HG02884 (cell line): ENCODE results near the gene NOTCH3.

Source experiments
- ATAC-seq: cut with Tn5 transposase; IDR thresholded peaks from one replicate; pipeline ENCODE4 v1.9.1; 2021; ENCODE audit warnings: mild to moderate bottlenecking, moderate library complexity; ENCODE audit not compliant: unreplicated experiment

Gene NOTCH3

GRCh38 chr19:15200553-15201364, at the start of gene NOTCH3:
NOTCH3 (minus strand) TSS chr19:15200995; CDS start chr19:15200905, 90 bp downstream.
- ATAC-seq, result no peak

GRCh38 chr19:15250640-15250993, 49.8 kb upstream of the NOTCH3 start:
- ATAC-seq, result no peak

- ATAC-seq, result no peak
Observed at GRCh38 chr19:15249972-15250639, 49.3 kb upstream of the NOTCH3 start.

- ATAC-seq, result no peak
Observed at GRCh38 chr19:15249528-15249874, 48.7 kb upstream of the NOTCH3 start.

GRCh38 chr19:15248648-15249527, 48.1 kb upstream of the NOTCH3 start:
- ATAC-seq, result no peak

GRCh38 chr19:15248106-15248505, 47.3 kb upstream of the NOTCH3 start:
- no peak for ATAC-seq

GRCh38 chr19:15247107-15248014, 46.6 kb upstream of the NOTCH3 start:
- ATAC-seq, result no peak

GRCh38 chr19:15246198-15246481, 45.3 kb upstream of the NOTCH3 start:
- no peak for ATAC-seq

GRCh38 chr19:15245370-15246197, 44.8 kb upstream of the NOTCH3 start:
- ATAC-seq, result no peak

- no peak for ATAC-seq
Observed at GRCh38 chr19:15244808-15245207, 44.0 kb upstream of the NOTCH3 start.

- ATAC-seq, result no peak
Observed at GRCh38 chr19:15244106-15244803, 43.5 kb upstream of the NOTCH3 start.

- no peak for ATAC-seq
Observed at GRCh38 chr19:15243236-15243957, 42.6 kb upstream of the NOTCH3 start.

- ATAC-seq, result no peak
Observed at GRCh38 chr19:15241259-15241910, 40.6 kb upstream of the NOTCH3 start.

- ATAC-seq, result no peak
Observed at GRCh38 chr19:15240515-15240914, 39.7 kb upstream of the NOTCH3 start.

GRCh38 chr19:15239337-15239949, 38.6 kb upstream of the NOTCH3 start:
- ATAC-seq, result no peak

GRCh38 chr19:15238639-15239155, 37.9 kb upstream of the NOTCH3 start:
- no peak for ATAC-seq
